Endothelial cell of umbilical vein (primary cell): Measurements from ENCODE around the gene CD72. TPM values are rescaled to one million over a fixed set of nuclear protein-coding genes. Genes with fewer than 3 reads are reported as not detected.
"Not testable (repeated sequence)": the region's sequence is repeated elsewhere in the genome, so short reads cannot be mapped to it uniquely, and the experiment has no call there.

Experiments
- BruUV-seq: library from RNA; stranded (reverse); fragments of 400-500 nt; replicated peaks from 2 replicates; lab custom pipeline; 2021; lab: Mats Ljungman, UMichigan
- CTCF ChIA-PET: fragments of 300-600, 350-600 bp; sonication (Branson Sonifier 250); formaldehyde crosslinking; loops from one replicate; lab custom pipeline; 2021; ENCODE audit warnings: antibody characterized with exemption, inconsistent platforms; lab: Charles Lee
- POLR2A ChIA-PET: fragments of 300-600, 350-600 bp; sonication (Branson Sonifier 250); formaldehyde crosslinking; loops from one replicate; lab custom pipeline; 2021; ENCODE audit warnings: antibody characterized with exemption, inconsistent platforms; lab: Charles Lee
- DNase-seq: peaks from one replicate; pipeline ENCODE4 v3.0.0-alpha.2; 2011; ENCODE audit warnings: low read depth, low spot score
- FAIRE-seq: peaks from 2 replicates; lab custom pipeline; 2011; peaks lifted over from hg19 to GRCh38; lab: Jason Lieb, UNC
- H2AFZ ChIP-seq: 2 replicates; pipeline ENCODE4 v1.6.0; 2012; ENCODE audit warnings: low read depth, low read length, control low read depth, inconsistent platforms
- H3K27ac ChIP-seq: 2 replicates; pipeline ENCODE4 v1.5.1; 2011; ENCODE audit warnings: low read depth, mild to moderate bottlenecking, control low read depth, low read length, moderate library complexity; ENCODE audit not compliant: insufficient read depth
- H3K27me3 ChIP-seq, 2 experiments: 2 replicates each; pipeline versions ENCODE4 v1.6.0 to v1.6.1; 2011; ENCODE audit warnings: low read length in 2 of 2, mixed read lengths in 1 of 2; ENCODE audit not compliant: control insufficient read depth in 2 of 2, insufficient read depth in 2 of 2
- H3K36me3 ChIP-seq, 2 experiments: 2 replicates in 1 of 2; 3 replicates in 1 of 2; pipeline ENCODE4 v1.5.1; 2011; ENCODE audit warnings: low read length in 2 of 2, mild to moderate bottlenecking in 1 of 2, moderate library complexity in 1 of 2; ENCODE audit not compliant: control insufficient read depth in 2 of 2, insufficient read depth in 2 of 2; ENCODE audit errors: extremely low read depth in 1 of 2
- H3K4me1 ChIP-seq: 3 replicates; pipeline ENCODE4 v1.5.1; 2011; ENCODE audit warnings: mild to moderate bottlenecking, low read length; ENCODE audit not compliant: control insufficient read depth, insufficient read depth; ENCODE audit errors: extremely low read depth
- H3K4me2 ChIP-seq: 2 replicates; pipeline ENCODE4 v1.6.1; 2011; ENCODE audit warnings: low read length, control low read depth, mixed read lengths; ENCODE audit not compliant: insufficient read depth
- H3K4me3 ChIP-seq, 3 experiments: fragments of 200-600 bp in 1 of 3; sonication (generic), shearing (Covaris generic) in 1 of 3; replicated peaks in 1 of 3; 2 replicates each; pipeline ENCODE4 v1.5.1; 2011 to 2016; ENCODE audit warnings: control low read depth in 3 of 3, low read length in 3 of 3, mild to moderate bottlenecking in 2 of 3, inconsistent platforms in 1 of 3, low read depth in 1 of 3, moderate library complexity in 1 of 3; ENCODE audit not compliant: insufficient read depth in 1 of 3
- H3K79me2 ChIP-seq: 2 replicates; pipeline ENCODE4 v1.6.0; 2012; ENCODE audit warnings: low read length, inconsistent platforms; ENCODE audit not compliant: control insufficient read depth, insufficient read depth
- H3K9ac ChIP-seq: replicated peaks from 2 replicates; pipeline ENCODE3; 2011; ENCODE audit warnings: low read length, control low read depth; ENCODE audit not compliant: insufficient read depth; ENCODE audit errors: extremely low read depth
- H3K9me1 ChIP-seq: replicated peaks from 3 replicates; pipeline ENCODE4 v1.6.0; 2011; ENCODE audit warnings: mild to moderate bottlenecking, low read length; ENCODE audit not compliant: control insufficient read depth, insufficient read depth; ENCODE audit errors: extremely low read depth
- H3K9me3 ChIP-seq: replicated peaks from 2 replicates; pipeline ENCODE4 v1.5.1; 2012; ENCODE audit warnings: low read length, inconsistent platforms; ENCODE audit not compliant: control insufficient read depth, insufficient read depth
- H4K20me1 ChIP-seq: replicated peaks from 2 replicates; pipeline ENCODE3; 2011; ENCODE audit warnings: mild to moderate bottlenecking, low read length; ENCODE audit not compliant: control insufficient read depth, insufficient read depth; ENCODE audit errors: extremely low read depth
- EZH2 ChIP-seq: IDR thresholded peaks from 2 replicates; pipeline ENCODE4 v1.6.1; 2012; ENCODE audit warnings: borderline replicate concordance, low read depth, mild to moderate bottlenecking, moderate library complexity, low read length, inconsistent platforms; ENCODE audit not compliant: severe bottlenecking
- FOS ChIP-seq: IDR thresholded peaks from 2 replicates; pipeline ENCODE4 v1.6.1; 2011; ENCODE audit warnings: mild to moderate bottlenecking, low read length, moderate library complexity, borderline replicate concordance; ENCODE audit not compliant: insufficient read depth
- GATA2 ChIP-seq: IDR thresholded peaks from 2 replicates; pipeline ENCODE4 v1.7.0; 2011; ENCODE audit warnings: low read depth, mild to moderate bottlenecking, moderate library complexity, mixed read lengths, low read length; ENCODE audit not compliant: insufficient read length, insufficient read depth
- JUN ChIP-seq: IDR thresholded peaks from 2 replicates; pipeline ENCODE4 v1.6.1; 2011; ENCODE audit warnings: borderline replicate concordance, low read depth; ENCODE audit not compliant: insufficient read length, insufficient read depth
- MAX ChIP-seq: IDR thresholded peaks from 2 replicates; pipeline ENCODE4 v1.6.1; 2011; ENCODE audit not compliant: insufficient read depth, insufficient read length
- MYC ChIP-seq: IDR thresholded peaks from one replicate; pipeline ENCODE4 v1.6.1; 2011; ENCODE audit warnings: mild to moderate bottlenecking, low read depth, low read length
- POLR2A ChIP-seq: IDR thresholded peaks from 2 replicates; pipeline ENCODE4 v1.6.1; 2012; ENCODE audit warnings: low read depth, mild to moderate bottlenecking, control low read depth, low read length
- POLR2AphosphoS5 ChIP-seq: IDR thresholded peaks from 2 replicates; pipeline ENCODE4 v1.6.1; 2012; ENCODE audit warnings: low read depth, mild to moderate bottlenecking, control low read depth, low read length, moderate library complexity; ENCODE audit not compliant: insufficient read depth
- dilution Hi-C: fragments of 300-500 bp; cut with MboI; formaldehyde crosslinking; loops from one replicate; pipeline ENCODE4 v1.15.0; 2019; ENCODE audit warnings: low sequenced_read_pairs; ENCODE audit not compliant: extremely low pct_ligation_motif_present
- intact Hi-C: fragments of 100-400 bp; cut with micrococcal nuclease; formaldehyde crosslinking; loops from one replicate; pipeline ENCODE4 v1.10.0; 2022
- polyA plus RNA-seq, 4 experiments: library from polyadenylated mRNA; depleted of rRNA in 3 of 4; stranded (reverse) in 3 of 4; unstranded in 1 of 4; fragments of >200 nt; gene quantifications; 2 replicates each; pipeline versions ENCODE4 v1.2.1 to v1.2.3, GENCODE V29; 2011 to 2012; ENCODE audit warnings: missing spikeins in 1 of 4
- total RNA-seq: library from RNA; stranded (reverse); gene quantifications from 2 replicates; pipeline ENCODE4 v1.2.3, GENCODE V29; 2021
- TF ChIP-seq, protein P1 (sequence below), 2 donors: IDR thresholded peaks; 1 replicate in 1 of 2; 2 replicates in 1 of 2; pipeline ENCODE4 v1.5.1; 2011; ENCODE audit warnings: low read length in 2 of 2, mild to moderate bottlenecking in 2 of 2, moderate library complexity in 2 of 2, control low read depth in 1 of 2, inconsistent platforms in 1 of 2, low read depth in 1 of 2; ENCODE audit not compliant: insufficient read depth in 1 of 2; ENCODE audit errors: extremely low read depth in 1 of 2

CD72 gene
- total and polyA plus RNA-seq, 2 donors (not counting 3 experiments of a cell fraction or from before 2014, with no cell fraction given) = 0.39 TPM; not detected in 1

GRCh38 chr9:35639631-35640030 lies 21.4 kb upstream of the CD72 start:
- Histone ChIP-seq H3K27me3 (peaks cover 5 to 8% of the 10 kb centered on the region in 2 experiments), H3K9me3 (no peaks in the 10 kb centered on the region), H3K79me2 (no peaks in the 10 kb centered on the region), H3K4me3 (no peak overlapping the region), H3K27ac (no peak overlapping the region), H3K9ac (no peak overlapping the region), H4K20me1 (no peaks in the 10 kb centered on the region), H3K9me1 (no peaks in the 10 kb centered on the region), H3K36me3 (no peaks in the 10 kb centered on the region), H2AFZ (no peak overlapping the region), H3K4me1 (no peaks in the 10 kb centered on the region), H3K4me2 (no peak overlapping the region)
- DNase-seq = no peak
- intact Hi-C loops (no loop called here), dilution Hi-C loops (no loop called here)
- TF ChIP-seq GATA2 (no peak), MAX (no peak), FOS (no peak), MYC (no peak), EZH2 (no peak), JUN (no peak), POLR2A (no peak), POLR2AphosphoS5 (no peak)
- TF ChIP-seq, protein P1, sequence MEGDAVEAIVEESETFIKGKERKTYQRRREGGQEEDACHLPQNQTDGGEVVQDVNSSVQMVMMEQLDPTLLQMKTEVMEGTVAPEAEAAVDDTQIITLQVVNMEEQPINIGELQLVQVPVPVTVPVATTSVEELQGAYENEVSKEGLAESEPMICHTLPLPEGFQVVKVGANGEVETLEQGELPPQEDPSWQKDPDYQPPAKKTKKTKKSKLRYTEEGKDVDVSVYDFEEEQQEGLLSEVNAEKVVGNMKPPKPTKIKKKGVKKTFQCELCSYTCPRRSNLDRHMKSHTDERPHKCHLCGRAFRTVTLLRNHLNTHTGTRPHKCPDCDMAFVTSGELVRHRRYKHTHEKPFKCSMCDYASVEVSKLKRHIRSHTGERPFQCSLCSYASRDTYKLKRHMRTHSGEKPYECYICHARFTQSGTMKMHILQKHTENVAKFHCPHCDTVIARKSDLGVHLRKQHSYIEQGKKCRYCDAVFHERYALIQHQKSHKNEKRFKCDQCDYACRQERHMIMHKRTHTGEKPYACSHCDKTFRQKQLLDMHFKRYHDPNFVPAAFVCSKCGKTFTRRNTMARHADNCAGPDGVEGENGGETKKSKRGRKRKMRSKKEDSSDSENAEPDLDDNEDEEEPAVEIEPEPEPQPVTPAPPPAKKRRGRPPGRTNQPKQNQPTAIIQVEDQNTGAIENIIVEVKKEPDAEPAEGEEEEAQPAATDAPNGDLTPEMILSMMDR (IDR thresholded peaks at IDR 0.05; ENCODE audit: extremely low read depth in 1 of 2, insufficient read depth in 1 of 2, low read depth in 1 of 2, low read length in 2 of 2) = no peak
- BruUV-seq = no TSS peak
- ChIA-PET POLR2A (no interaction called here), CTCF (interaction anchor here (1.3 to 1.6 kb wide), 2 partner anchors 28 to 36 kb away, joined by 3 to 4 read pairs; no protein-coding TSS in a partner anchor)
- no peak for FAIRE-seq

DNA sequence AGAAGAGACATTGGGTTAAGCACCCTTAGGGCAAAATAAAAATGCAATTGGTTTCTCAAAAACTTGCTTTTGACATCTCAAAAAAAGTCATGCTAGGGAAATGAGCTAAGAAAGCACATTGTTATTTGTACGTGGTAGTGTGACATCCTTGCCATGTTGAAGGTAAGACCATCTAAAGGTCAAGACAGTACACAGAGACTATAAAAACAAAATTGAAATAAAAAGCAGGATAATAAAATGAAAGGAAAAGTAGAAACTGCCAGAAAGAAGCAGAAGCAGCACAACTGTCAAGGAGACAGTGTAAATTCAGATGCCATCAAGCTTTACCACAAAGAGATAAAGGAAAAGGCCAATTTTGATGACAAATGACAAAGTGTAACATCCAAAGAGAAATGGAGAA lies 21.0 kb upstream of the CD72 start:
- intact Hi-C loops, H3K9me1 ChIP-seq, POLR2A ChIA-PET, H3K9me3 ChIP-seq, BruUV-seq, dilution Hi-C loops, FAIRE-seq, H3K9ac ChIP-seq, DNase-seq, H3K27me3 ChIP-seq, H3K4me1 ChIP-seq, H3K27ac ChIP-seq, H2AFZ ChIP-seq, H3K36me3 ChIP-seq, H3K79me2 ChIP-seq, H3K4me3 ChIP-seq, H4K20me1 ChIP-seq, H3K4me2 ChIP-seq: not testable (repeated sequence)
- CTCF ChIA-PET = interaction anchor here (1.3 to 1.6 kb wide), 2 partner anchors 28 to 35 kb away, joined by 3 to 4 read pairs; no protein-coding TSS in a partner anchor

DNA sequence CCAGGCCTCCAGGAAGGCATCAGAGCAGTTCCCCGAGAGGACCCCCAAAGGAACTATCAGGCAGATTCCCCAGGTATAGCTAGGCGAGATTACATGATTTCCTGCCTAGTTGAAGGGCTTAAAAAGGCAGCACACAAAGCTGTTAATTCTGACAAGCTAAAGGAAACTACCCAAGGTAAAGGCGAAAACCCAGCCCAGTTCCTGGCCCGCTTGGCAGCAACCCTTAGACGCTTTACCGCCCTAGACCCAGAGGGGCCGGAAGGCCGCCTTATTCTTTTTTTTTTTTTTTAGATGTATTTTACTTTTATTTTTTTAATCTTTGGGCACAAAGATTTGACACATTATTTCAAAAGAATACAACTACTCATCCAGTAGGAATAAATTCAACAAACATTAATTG lies 20.5 kb upstream of the CD72 start:
- CTCF ChIA-PET = interaction anchor here (0.6 kb wide), 1 partner anchor 245 kb away, joined by 4 read pairs; no protein-coding TSS in a partner anchor
- H3K27me3 ChIP-seq, H3K36me3 ChIP-seq, H3K4me3 ChIP-seq, H3K27ac ChIP-seq, H3K4me2 ChIP-seq, dilution Hi-C loops, H3K4me1 ChIP-seq, H2AFZ ChIP-seq, H3K9ac ChIP-seq, intact Hi-C loops, DNase-seq, H3K79me2 ChIP-seq, H4K20me1 ChIP-seq, POLR2A ChIA-PET, H3K9me1 ChIP-seq, BruUV-seq, FAIRE-seq, H3K9me3 ChIP-seq: not testable (repeated sequence)
